Suprapubic skin (tissue), 4 donors: Measurements from ENCODE around the gene AGAP1. TPM values are rescaled to one million over a fixed set of nuclear protein-coding genes. Genes with fewer than 3 reads are reported as not detected.

Experiments
- DNase-seq, 2 donors: peaks; one replicate each; pipeline ENCODE4 v3.0.0-alpha.2; 2019; ENCODE audit warnings: low spot score in 2 of 2
- H3K27ac ChIP-seq: fragments of 200-600 bp; sonication (generic); one replicate; pipeline ENCODE4 v1.5.1; 2019
- H3K27me3 ChIP-seq: fragments of 200-600 bp; sonication (generic); one replicate; pipeline ENCODE4 v1.5.1; 2019
- H3K36me3 ChIP-seq: fragments of 200-600 bp; sonication (generic); one replicate; pipeline ENCODE4 v1.5.1; 2019
- H3K4me1 ChIP-seq: fragments of 200-600 bp; sonication (generic); one replicate; pipeline ENCODE4 v1.5.1; 2019
- H3K4me3 ChIP-seq: fragments of 200-600 bp; sonication (generic); one replicate; pipeline ENCODE4 v1.5.1; 2019; ENCODE audit warnings: mild to moderate bottlenecking
- H3K9me3 ChIP-seq: fragments of 200-600 bp; sonication (generic); one replicate; pipeline ENCODE4 v1.5.1; 2019
- EP300 ChIP-seq: sonication (generic); formaldehyde crosslinking; IDR thresholded peaks from one replicate; pipeline ENCODE4 v1.6.1; 2017; ENCODE audit warnings: antibody characterized with exemption
- POLR2A ChIP-seq, 2 donors: fragments of 450-650 bp; IDR thresholded peaks; one replicate each; pipeline ENCODE4 v1.6.1; 2017; ENCODE audit warnings: antibody characterized with exemption in 2 of 2, mild to moderate bottlenecking in 2 of 2, moderate library complexity in 2 of 2
- POLR2AphosphoS5 ChIP-seq, 3 donors: sonication (generic); formaldehyde crosslinking; IDR thresholded peaks; one replicate each; pipeline ENCODE4 v1.6.1; 2017; ENCODE audit warnings: antibody characterized with exemption in 3 of 3
- WGBS: methylation state at CpG from one replicate; pipeline ENCODE4 v1.1.5; 2018; 5-methylcytosine and 5-hydroxymethylcytosine counted together
- total RNA-seq, 4 donors: library from RNA; depleted of rRNA; stranded (reverse); fragments of >200 nt; gene quantifications; one replicate each; pipeline ENCODE4 v1.1.0, GENCODE V29; 2016
- TF ChIP-seq, protein P1 (sequence below), 2 donors: fragments of 200-600 bp in 1 of 2; fragments of 450-650 bp in 1 of 2; sonication (generic) in 1 of 2; IDR thresholded peaks; one replicate each; pipeline ENCODE4 v1.5.1; 2016 to 2019; ENCODE audit warnings: antibody characterized with exemption in 2 of 2, mild to moderate bottlenecking in 1 of 2, moderate library complexity in 1 of 2

Gene AGAP1
- total RNA-seq, 4 donors from 2014 or later = 14.1 to 30.7 (median 19.4) TPM

- no peak overlapping the region for H3K27ac ChIP-seq
- H3K27me3 ChIP-seq = no peaks in the 10 kb centered on the region
- H3K36me3 ChIP-seq = no peaks in the 10 kb centered on the region
- no peak overlapping the region for H3K4me3 ChIP-seq
- 77% methylated on average over 7 of the region's 7 CpGs for WGBS
- TF ChIP-seq EP300 = no peak
- TF ChIP-seq POLR2A (IDR thresholded peaks at IDR 0.05) = no peak
- peaks cover 2% of the 10 kb centered on the region for H3K4me1 ChIP-seq
- no peaks in the 10 kb centered on the region for H3K9me3 ChIP-seq
- no peak for DNase-seq
These were observed 157.8 kb downstream of the AGAP1 start for GRCh38 chr2:235651643-235652042.

DNA sequence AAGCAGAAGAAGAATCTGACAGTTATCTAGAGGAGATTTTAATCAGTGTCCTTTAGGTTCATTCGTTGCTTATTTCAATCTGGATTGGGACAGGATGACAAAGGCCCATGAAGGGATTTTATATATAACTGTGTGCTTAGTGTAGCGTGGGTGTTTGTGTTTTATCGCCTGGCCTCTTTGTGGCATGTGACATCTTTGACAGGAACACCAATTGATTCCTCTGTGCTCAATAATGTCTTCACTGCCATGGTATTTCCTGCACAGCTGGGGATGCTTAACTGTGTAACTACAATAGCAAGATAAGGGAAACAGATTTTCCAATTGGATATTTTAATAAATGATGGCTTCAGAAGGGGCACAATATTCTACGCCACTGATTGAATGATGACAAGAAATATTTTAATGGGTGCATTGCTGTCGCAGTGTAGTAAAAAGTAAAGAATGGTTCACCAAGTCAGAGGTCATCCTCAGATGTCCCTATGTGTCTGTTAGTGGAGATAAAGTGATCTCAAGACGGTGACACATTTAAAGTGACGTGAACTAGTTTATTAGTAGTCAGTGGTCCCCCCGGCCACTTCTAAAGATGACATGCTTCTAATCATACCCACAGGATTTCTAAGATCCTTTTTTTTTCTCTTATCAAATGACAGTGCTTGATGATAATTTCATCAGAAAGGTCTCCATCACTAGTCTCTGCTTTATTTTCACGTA lies 160.4 kb downstream of the AGAP1 start:
- Histone ChIP-seq H3K27me3 (no peaks in the 10 kb centered on the region), H3K9me3 (no peaks in the 10 kb centered on the region), H3K36me3 (no peaks in the 10 kb centered on the region), H3K27ac (peak overlapping the region; percentile 18), H3K4me3 (no peak overlapping the region), H3K4me1 (peaks cover 15% of the 10 kb centered on the region)
- 63% methylated on average over 9 of the region's 9 CpGs for WGBS
- no peak for DNase-seq
- no peak for TF ChIP-seq POLR2AphosphoS5 (IDR thresholded peaks at IDR 0.05)
- TF ChIP-seq, protein P1, sequence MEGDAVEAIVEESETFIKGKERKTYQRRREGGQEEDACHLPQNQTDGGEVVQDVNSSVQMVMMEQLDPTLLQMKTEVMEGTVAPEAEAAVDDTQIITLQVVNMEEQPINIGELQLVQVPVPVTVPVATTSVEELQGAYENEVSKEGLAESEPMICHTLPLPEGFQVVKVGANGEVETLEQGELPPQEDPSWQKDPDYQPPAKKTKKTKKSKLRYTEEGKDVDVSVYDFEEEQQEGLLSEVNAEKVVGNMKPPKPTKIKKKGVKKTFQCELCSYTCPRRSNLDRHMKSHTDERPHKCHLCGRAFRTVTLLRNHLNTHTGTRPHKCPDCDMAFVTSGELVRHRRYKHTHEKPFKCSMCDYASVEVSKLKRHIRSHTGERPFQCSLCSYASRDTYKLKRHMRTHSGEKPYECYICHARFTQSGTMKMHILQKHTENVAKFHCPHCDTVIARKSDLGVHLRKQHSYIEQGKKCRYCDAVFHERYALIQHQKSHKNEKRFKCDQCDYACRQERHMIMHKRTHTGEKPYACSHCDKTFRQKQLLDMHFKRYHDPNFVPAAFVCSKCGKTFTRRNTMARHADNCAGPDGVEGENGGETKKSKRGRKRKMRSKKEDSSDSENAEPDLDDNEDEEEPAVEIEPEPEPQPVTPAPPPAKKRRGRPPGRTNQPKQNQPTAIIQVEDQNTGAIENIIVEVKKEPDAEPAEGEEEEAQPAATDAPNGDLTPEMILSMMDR (IDR thresholded peaks at IDR 0.05) = no peak
- no peak for TF ChIP-seq EP300
- TF ChIP-seq POLR2A (IDR thresholded peaks at IDR 0.05) = no peak

- no peak for DNase-seq
- 38% methylated on average over 20 of the region's 20 CpGs for WGBS
- Histone ChIP-seq H3K36me3 (no peaks in the 10 kb centered on the region), H3K27me3 (no peaks in the 10 kb centered on the region), H3K4me1 (peaks cover 38% of the 10 kb centered on the region), H3K4me3 (no peak overlapping the region), H3K9me3 (no peaks in the 10 kb centered on the region), H3K27ac (peak overlapping the region; percentile 37)
- TF ChIP-seq EP300 (no peak), POLR2AphosphoS5 (IDR thresholded peaks at IDR 0.05) (no peak), POLR2A (IDR thresholded peaks at IDR 0.05) (no peak)
These were observed 164.7 kb downstream of the AGAP1 start for GRCh38 chr2:235658351-235659174.

DNA sequence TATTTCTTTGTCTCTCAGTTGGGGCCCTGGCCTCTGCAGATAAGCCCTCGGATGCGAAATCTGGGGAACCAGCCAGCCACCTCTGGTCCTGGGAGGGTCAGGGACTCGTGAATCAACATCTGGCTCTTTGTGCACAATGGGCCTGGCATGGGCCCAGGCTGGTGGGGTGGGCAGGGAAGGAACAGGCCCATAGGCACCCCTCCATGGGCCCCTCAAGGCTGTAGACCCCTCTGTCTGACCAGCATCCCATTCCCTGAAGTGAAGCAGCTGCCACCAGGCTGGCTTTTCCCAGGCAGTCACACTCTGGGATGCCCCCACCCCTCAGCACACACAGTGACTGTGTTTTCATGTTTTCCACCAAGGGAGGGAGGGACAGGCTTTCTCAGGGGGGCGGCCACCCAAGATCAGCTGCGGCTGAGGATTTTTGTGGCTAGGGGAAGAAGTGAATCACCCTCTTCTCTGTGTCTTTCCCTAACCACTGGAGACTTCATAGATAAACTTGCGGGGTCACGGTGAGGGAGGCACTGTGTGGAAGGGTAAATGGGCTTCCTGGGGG lies 166.0 kb downstream of the AGAP1 start:
- no peaks in the 10 kb centered on the region for H3K9me3 ChIP-seq
- H3K27me3 ChIP-seq = no peaks in the 10 kb centered on the region
- no peak overlapping the region for H3K4me3 ChIP-seq
- WGBS = 51% methylated on average over 7 of the region's 7 CpGs
- peaks cover 36% of the 10 kb centered on the region for H3K4me1 ChIP-seq
- TF ChIP-seq EP300 (no peak), POLR2A (IDR thresholded peaks at IDR 0.05) (no peak), POLR2AphosphoS5 (IDR thresholded peaks at IDR 0.05) (no peak)
- TF ChIP-seq, protein P1 (IDR thresholded peaks at IDR 0.05) = no peak
- H3K36me3 ChIP-seq = no peaks in the 10 kb centered on the region
- H3K27ac ChIP-seq = peak overlapping the region; percentile 60
- DNase-seq = peak in 1 of 2 donors; percentile 86

DNA sequence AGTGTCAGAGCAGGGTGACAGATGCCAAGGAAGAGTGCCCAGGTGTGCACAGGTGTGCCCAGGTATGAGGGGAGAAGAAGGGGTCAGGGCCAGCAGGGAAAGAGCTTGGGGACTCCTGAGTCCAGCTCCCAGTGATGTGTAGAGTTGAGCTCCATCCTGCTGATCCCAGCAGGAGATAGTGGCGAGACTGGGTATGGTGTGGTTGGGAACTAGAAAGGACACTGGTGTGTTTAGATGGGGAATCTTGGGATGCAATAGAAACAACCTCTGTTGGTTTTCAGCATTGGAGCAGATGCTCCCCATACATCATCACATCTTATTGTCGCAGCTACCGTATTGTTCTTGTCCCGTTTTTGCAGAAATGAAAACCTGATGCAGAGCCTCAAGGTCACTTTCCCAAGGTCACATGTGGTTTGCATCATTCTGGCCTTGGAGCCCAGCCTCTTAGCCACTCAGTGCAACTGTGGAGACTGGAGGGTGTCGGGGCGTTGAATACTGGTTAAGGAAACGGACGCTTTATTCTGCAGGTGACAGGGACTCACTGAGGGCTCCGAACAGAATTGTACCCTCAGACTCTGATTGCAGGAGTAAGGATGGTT lies 166.7 kb downstream of the AGAP1 start:
- H3K4me3 ChIP-seq = no peak overlapping the region
- no peak for DNase-seq
- TF ChIP-seq EP300 = no peak
- TF ChIP-seq POLR2AphosphoS5 (IDR thresholded peaks at IDR 0.05) = no peak
- TF ChIP-seq POLR2A (IDR thresholded peaks at IDR 0.05) = no peak
- TF ChIP-seq, protein P1 (IDR thresholded peaks at IDR 0.05) = no peak
- WGBS = 85% methylated on average over 9 of the region's 9 CpGs
- no peaks in the 10 kb centered on the region for H3K36me3 ChIP-seq
- H3K9me3 ChIP-seq = no peaks in the 10 kb centered on the region
- peak overlapping the region; percentile 60 for H3K27ac ChIP-seq
- H3K4me1 ChIP-seq = peaks cover 39% of the 10 kb centered on the region
- H3K27me3 ChIP-seq = no peaks in the 10 kb centered on the region
